Astrocyte (in vitro differentiated cells and primary cell): Measurements from ENCODE around the gene HOXA10.

Experiments
- CTCF ChIP-seq: IDR thresholded peaks from 2 replicates; pipeline ENCODE4 v1.5.1; 2011; ENCODE audit warnings: low read depth, mild to moderate bottlenecking, inconsistent platforms, low read length, moderate library complexity; ENCODE audit not compliant: insufficient read depth
- EZH2 ChIP-seq: IDR thresholded peaks from 2 replicates; pipeline ENCODE4 v1.6.1; 2012; ENCODE audit warnings: mild to moderate bottlenecking, low read length, inconsistent platforms; ENCODE audit not compliant: insufficient read depth

- TF ChIP-seq CTCF = no peak
- TF ChIP-seq EZH2 = peak; percentile 28
Observed at GRCh38 chr7:27202018-27202861, 28.1 kb upstream of the HOXA10 start.
